Measurements from ENCODE around the gene UBE2G1.

GRCh38 chr17:4354206-4354605 is 12.3 kb downstream of the UBE2G1 start:
- no peak for TF ChIP-seq POLR2AphosphoS5 (IDR thresholded peaks at IDR 0.05; ENCODE audit: low read depth, low read length)
- TF ChIP-seq CTCF (IDR thresholded peaks at IDR 0.05 in 2 of 3, conservative IDR thresholded peaks at IDR 0.05 in 1 of 3; ENCODE audit: borderline replicate concordance in 1 of 3, insufficient read depth in 1 of 3, low read depth in 2 of 3, low read length in 2 of 3): no peak
- TF ChIP-seq POLR2A (IDR thresholded peaks at IDR 0.05; ENCODE audit: borderline replicate concordance, extremely low read depth, insufficient read depth, insufficient read length): no peak
- TF ChIP-seq FOSL1 (IDR thresholded peaks at IDR 0.05; ENCODE audit: low read depth): no peak
- no peak for TF ChIP-seq JUND (IDR thresholded peaks at IDR 0.05)
- TF ChIP-seq ZFX (IDR thresholded peaks at IDR 0.05): no peak
- TF ChIP-seq REST (IDR thresholded peaks at IDR 0.05; ENCODE audit: low read depth): no peak
- no peak for TF ChIP-seq MAX (IDR thresholded peaks at IDR 0.05)
- TF ChIP-seq EZH2phosphoT487 (IDR thresholded peaks at IDR 0.05; ENCODE audit: borderline replicate concordance): no peak
- no peak for TF ChIP-seq SRF (IDR thresholded peaks at IDR 0.05; ENCODE audit: low read depth)
- TF ChIP-seq EZH2 (IDR thresholded peaks at IDR 0.05): no peak

Measured in HCT116 (cell line).